OCI-M1 (cell line): ENCODE results near the gene PVALB.

Source experiments
- DNase-seq: peaks from one replicate; lab custom pipeline; 2025; lab: John Stamatoyannopoulos, UW

Gene PVALB

GRCh38 chr22:36772451-36772850 is 44.4 kb downstream of the PVALB start:
- DNase-seq = no peak

- no peak for DNase-seq
Measured at GRCh38 chr22:36771356-36772063, 45.3 kb downstream of the PVALB start.

- no peak for DNase-seq
Measured at GRCh38 chr22:36770513-36771231, 46.2 kb downstream of the PVALB start.

GRCh38 chr22:36769541-36770512 is 47.0 kb downstream of the PVALB start:
- no peak for DNase-seq

DNA sequence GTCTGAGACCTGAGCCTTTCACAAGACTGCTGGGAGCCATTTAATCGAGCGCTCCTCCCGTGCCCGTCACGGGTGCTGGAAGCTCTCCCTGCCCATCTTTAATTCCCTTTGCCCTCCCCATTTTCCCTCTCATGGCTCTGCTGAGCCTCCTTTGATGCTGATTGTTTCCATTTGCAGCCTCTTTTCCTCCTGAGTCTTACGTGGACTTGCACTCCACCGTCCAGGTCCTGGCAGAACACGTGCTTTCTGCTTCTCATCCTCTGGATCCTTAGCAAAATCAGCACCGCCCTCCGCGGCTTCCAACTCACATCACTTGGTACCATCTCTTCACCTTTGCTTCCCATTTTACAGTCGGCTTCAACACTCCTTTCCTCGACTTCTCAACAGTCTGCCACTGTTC is 48.2 kb downstream of the PVALB start:
- no peak for DNase-seq

DNA sequence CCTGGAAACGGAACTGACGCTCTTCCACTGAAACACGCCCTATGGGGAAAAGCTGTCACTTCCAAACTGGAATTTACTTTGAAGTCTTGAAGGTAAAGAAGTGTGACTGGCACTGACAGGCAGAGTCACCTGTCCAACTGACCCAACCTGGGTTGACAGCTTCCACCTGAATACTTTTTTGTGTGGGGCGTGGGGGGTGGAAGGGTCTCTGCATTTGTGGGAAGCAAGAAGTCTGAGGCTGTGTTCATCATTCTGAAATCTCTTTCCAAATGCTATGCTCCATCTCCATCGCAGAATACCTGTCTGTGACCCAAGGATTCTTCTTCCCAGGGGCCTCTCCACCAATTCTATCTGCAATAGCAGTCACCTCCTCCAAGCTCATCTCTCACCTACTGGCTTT is 48.7 kb downstream of the PVALB start:
- DNase-seq = no peak

DNA sequence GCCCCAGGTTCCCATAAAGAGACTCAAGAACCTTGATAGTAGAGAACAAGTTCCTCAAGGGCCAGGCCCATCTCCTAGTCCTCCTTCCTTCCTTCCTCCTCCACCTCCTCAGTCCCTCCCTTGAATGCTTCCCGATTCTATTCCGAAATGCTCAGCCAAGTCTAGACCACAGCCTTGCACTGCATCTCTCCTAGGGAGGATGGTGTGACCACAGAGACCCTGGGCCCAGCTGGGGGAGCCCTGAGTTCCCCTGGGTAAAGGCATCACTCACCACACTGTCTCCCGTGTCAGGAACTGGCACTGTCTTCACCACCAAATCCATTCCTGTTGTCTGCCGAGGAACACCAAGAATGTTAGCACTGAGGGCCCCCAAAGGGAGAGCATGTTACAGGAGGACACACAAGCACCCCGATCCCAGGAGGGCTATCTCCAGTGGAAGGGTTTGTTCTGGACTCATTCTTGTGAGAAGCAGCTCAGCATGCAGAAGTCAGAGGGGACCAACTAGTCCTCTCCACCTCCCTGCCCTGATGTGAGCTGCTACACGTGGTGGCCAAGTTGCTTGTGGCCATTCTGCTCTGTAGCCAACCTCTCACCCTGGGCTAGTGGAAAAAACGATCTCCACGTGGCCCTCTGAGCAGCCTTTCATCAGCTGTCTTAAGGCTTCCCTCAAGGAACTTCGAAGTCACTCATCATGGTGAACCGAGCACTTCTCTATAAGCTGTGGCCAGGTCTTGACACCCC is 49.6 kb downstream of the PVALB start:
- no peak for DNase-seq

DNA sequence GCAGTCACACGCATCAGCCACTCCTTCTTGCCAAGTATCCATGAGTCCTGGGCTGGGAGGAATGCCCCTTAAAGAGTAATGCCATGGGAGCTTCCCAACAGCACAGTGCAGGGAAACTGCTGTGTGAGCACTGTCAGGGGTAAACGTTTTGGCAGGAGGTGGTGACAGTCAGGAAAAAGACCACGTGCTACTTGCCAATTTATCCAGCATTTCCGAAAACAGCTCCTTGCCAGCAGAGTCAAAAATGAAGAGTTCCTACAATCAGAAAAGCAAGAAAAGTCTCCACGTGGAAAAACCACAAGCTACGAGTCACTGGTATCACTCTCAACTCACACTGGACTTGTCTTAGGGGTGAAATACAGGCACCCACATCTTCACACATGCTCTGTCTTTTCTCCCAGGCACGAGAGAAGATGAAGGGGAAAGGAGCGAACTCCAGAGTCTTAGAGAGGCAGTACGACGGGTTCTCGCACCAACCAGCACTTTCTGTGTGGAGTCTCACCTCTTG is 50.8 kb downstream of the PVALB start:
- DNase-seq = no peak

- DNase-seq = no peak
Measured at GRCh38 chr22:36765131-36765942, 51.5 kb downstream of the PVALB start.

DNA sequence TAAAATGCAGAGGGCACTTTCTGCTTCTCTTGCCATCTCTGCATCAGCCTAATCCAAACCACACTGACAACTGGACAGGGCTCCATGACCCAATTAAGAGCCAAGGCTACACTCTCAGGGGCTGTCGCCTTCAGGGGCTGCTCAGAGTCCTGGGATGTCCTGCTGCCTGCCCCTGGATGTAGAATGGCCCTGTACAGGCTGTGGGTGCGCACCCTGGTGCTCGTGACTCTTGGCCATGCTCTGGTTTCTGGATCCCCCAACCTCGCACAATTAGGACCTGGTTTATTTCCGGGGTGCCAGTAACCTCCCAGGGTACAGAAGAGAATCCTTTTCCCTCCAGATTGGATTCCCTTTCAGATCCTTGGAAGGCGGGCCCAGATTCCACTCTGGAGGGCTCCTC is 52.2 kb downstream of the PVALB start:
- DNase-seq = no peak

DNA sequence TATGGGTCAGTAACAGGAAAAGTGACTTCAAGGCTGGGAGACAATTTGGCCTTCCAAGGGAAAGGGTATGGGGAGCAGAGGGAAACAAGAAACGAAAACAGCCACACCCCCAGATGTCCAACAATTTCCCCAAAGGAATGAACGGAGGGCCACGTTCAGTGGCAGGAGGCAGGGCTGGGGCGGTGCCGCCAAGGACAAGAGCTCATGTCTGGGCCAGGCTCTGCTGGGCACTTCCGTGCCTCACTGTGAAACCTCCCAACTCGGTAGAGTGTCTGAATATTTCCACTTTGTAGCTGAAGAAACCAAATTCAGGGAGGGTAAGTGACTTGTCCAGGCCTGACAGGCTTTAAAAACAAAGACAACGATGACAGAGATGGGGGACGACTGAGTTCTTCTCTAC is 52.8 kb downstream of the PVALB start:
- DNase-seq = no peak

- DNase-seq = no peak
Measured at GRCh38 chr22:36763576-36763975, 53.3 kb downstream of the PVALB start.

GRCh38 chr22:36762687-36763260 is 54.1 kb downstream of the PVALB start:
- DNase-seq = no peak

- no peak for DNase-seq
Measured at GRCh38 chr22:36761553-36762240, 55.1 kb downstream of the PVALB start.

GRCh38 chr22:36760786-36761185 is 56.0 kb downstream of the PVALB start:
- no peak for DNase-seq

- DNase-seq = no peak
Measured at GRCh38 chr22:36759481-36760159, 57.2 kb downstream of the PVALB start.

DNA sequence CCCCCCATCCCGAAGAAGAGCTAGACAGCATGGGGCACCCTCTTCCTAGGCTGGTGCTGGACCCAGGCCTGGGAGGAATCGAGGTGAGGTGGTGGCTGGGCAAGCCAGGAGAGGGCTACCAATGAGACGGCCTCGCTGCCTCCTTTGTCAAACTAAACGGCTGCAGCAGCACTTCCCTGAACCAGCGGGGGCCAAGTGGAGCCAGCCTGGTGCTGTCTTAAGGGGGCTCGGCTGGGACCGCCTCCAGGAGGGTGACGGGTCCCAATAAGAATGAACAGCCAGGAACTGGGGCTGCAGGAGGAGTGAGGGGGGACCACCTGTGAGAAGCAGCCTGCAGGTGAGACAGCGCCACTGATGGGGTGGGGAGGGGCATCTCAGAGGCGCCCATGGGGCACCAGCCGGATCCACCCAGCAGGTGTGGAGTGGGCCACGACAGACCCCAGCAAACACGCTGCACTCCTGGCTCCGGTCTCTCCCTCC is 58.0 kb downstream of the PVALB start:
- DNase-seq = no peak

- peak; percentile 81 for DNase-seq
Measured at GRCh38 chr22:36757668-36758211, 59.1 kb downstream of the PVALB start.
